ENCODE measurements around the gene PVALEF.

The PVALEF gene

DNA sequence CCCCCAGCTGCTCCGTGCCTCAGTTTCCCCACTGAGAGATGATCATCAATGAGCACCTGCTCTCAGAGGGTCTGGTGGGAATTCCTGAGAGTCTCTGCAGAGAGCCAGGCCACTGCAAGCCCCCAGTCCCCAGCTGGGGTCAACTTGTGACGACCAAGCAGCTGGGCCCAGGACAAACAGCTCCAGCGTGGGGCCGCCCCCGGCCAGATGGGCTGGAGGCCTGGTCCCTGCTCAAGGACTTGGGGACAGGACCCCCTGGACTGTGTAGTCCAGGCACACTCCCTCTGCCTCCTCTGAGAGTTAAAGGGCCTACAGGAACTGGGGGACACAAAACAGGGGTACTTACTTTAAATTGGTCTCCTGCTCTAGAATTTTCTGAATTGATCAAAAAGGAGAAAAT is 17.3 kb downstream of the PVALEF start:
- Histone ChIP-seq H3K27ac (ENCODE audit: low read depth in 2 of 2, low read length in 2 of 2) (no peak overlapping the region), H3K27me3 (ENCODE audit: control insufficient read depth in 2 of 2, insufficient read depth in 2 of 2, low read length in 2 of 2) (peaks cover 0 to 4% of the 10 kb centered on the region in 2 donors), H3K36me3 (ENCODE audit: control insufficient read depth in 2 of 2, insufficient read depth in 2 of 2, low read length in 2 of 2) (no peaks in the 10 kb centered on the region), H3K9ac (ENCODE audit: low read depth in 1 of 2, low read length in 2 of 2) (no peak overlapping the region), H3K9me3 (ENCODE audit: control insufficient read depth in 2 of 2, low read length in 2 of 2) (no peaks in the 10 kb centered on the region), H3K4me3 (ENCODE audit: low read length in 2 of 2) (no peak overlapping the region), H3K4me1 (ENCODE audit: control insufficient read depth in 2 of 2, insufficient read depth in 2 of 2, low read length in 2 of 2) (no peaks in the 10 kb centered on the region)

DNA sequence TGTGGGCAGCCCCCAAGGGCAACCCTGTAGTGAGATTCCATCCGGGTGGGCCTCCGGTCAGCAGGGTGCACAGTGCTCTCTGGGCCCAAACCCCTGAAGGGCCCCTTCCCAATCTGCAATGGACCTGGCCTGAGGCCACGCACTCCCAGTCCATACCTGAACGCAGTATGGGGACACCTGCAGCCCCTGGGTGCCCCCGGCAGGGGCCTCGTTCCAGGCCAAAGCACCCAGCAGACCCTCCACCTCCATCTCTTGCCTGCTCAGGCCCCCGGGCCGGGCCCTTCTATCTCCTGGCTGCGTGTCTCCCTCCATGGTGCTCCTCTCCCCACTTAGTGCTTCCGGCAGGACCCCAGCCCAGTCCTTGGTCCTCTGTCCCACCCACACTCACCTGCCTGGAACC is 18.0 kb downstream of the PVALEF start:
- H3K36me3 ChIP-seq (ENCODE audit: control insufficient read depth in 2 of 2, insufficient read depth in 2 of 2, low read length in 2 of 2) = no peaks in the 10 kb centered on the region
- no peaks in the 10 kb centered on the region for H3K4me1 ChIP-seq (ENCODE audit: control insufficient read depth in 2 of 2, insufficient read depth in 2 of 2, low read length in 2 of 2)
- no peak overlapping the region for H3K27ac ChIP-seq (ENCODE audit: low read depth in 2 of 2, low read length in 2 of 2)
- H3K9me3 ChIP-seq (ENCODE audit: control insufficient read depth in 2 of 2, low read length in 2 of 2) = no peaks in the 10 kb centered on the region
- H3K4me3 ChIP-seq (ENCODE audit: low read length in 2 of 2) = no peak overlapping the region
- no peak overlapping the region for H3K9ac ChIP-seq (ENCODE audit: low read depth in 1 of 2, low read length in 2 of 2)
- peaks cover 0 to 4% of the 10 kb centered on the region in 2 donors for H3K27me3 ChIP-seq (ENCODE audit: control insufficient read depth in 2 of 2, insufficient read depth in 2 of 2, low read length in 2 of 2)

DNA sequence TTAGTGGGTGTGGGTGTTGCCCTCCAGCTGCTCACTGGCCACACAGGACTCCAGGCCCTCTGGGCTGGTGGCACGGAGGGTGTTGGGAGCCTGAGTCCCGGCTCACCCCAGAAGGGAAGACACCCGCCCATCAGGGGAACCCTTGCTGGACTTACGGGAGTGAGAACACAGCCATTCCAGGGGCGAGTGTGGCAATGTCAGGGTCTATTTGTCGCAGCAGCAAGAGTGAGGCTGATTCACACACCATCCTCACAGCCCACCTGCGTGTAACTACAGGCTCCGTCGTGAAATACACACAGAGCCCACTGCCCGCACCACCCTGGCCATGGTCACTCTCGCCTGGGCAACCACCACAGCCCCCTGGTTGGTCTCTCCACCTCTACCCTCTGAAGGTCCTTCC is 18.5 kb downstream of the PVALEF start:
- Histone ChIP-seq H3K4me3 (ENCODE audit: low read length in 2 of 2) (no peak overlapping the region), H3K27me3 (ENCODE audit: control insufficient read depth in 2 of 2, insufficient read depth in 2 of 2, low read length in 2 of 2) (peaks cover 0 to 4% of the 10 kb centered on the region in 2 donors), H3K9ac (ENCODE audit: low read depth in 1 of 2, low read length in 2 of 2) (no peak overlapping the region), H3K4me1 (ENCODE audit: control insufficient read depth in 2 of 2, insufficient read depth in 2 of 2, low read length in 2 of 2) (no peaks in the 10 kb centered on the region), H3K9me3 (ENCODE audit: control insufficient read depth in 2 of 2, low read length in 2 of 2) (no peaks in the 10 kb centered on the region), H3K36me3 (ENCODE audit: control insufficient read depth in 2 of 2, insufficient read depth in 2 of 2, low read length in 2 of 2) (no peaks in the 10 kb centered on the region), H3K27ac (ENCODE audit: low read depth in 2 of 2, low read length in 2 of 2) (no peak overlapping the region)

DNA sequence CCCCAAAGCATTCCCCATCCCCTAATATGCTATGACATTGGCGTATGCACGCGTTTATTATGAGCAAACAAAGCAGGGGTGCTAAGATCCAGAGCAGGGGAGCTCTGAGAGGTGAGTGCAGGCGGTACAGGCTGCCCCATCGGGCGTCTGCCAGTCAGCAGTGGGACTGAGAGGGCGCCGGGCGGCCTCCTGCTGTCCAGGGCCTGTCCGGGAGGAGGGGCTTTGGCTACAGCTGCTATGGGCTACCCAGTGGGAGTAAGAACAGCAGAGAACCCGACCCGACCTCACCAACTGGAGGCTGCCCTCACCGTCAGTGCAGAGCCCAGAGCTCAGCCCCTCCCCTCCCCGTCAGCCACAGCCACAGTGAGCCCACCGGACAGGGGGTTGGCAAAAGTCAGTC is 19.2 kb downstream of the PVALEF start:
- Histone ChIP-seq H3K36me3 (ENCODE audit: control insufficient read depth in 2 of 2, insufficient read depth in 2 of 2, low read length in 2 of 2) (no peaks in the 10 kb centered on the region), H3K4me1 (ENCODE audit: control insufficient read depth in 2 of 2, insufficient read depth in 2 of 2, low read length in 2 of 2) (no peaks in the 10 kb centered on the region), H3K4me3 (ENCODE audit: low read length in 2 of 2) (no peak overlapping the region), H3K27ac (ENCODE audit: low read depth in 2 of 2, low read length in 2 of 2) (no peak overlapping the region), H3K9me3 (ENCODE audit: control insufficient read depth in 2 of 2, low read length in 2 of 2) (no peaks in the 10 kb centered on the region), H3K27me3 (ENCODE audit: control insufficient read depth in 2 of 2, insufficient read depth in 2 of 2, low read length in 2 of 2) (peaks cover 0 to 4% of the 10 kb centered on the region in 2 donors), H3K9ac (ENCODE audit: low read depth in 1 of 2, low read length in 2 of 2) (no peak overlapping the region)

DNA sequence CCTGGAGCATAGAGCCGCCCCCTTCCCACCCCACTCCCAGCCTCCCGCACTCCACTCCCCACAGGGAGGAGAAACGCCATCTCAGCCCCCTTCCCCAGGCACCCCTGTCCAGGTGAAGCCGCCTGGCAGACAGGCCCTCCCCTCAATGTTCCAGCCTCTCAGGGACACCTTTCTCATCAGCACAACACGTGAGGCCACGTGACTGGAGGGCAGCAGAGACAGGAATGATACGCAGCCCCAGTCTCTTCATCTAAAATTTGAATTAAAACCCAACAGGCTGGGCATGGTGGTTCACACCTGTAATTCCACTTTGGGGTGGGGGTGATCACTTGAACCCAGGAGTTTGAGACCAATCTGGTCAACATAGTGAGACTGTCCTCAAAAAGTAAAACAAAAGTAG is 20.9 kb downstream of the PVALEF start:
- Histone ChIP-seq H3K4me3 (ENCODE audit: low read length in 2 of 2) (no peak overlapping the region), H3K27me3 (ENCODE audit: control insufficient read depth in 2 of 2, insufficient read depth in 2 of 2, low read length in 2 of 2) (peaks cover 0 to 4% of the 10 kb centered on the region in 2 donors), H3K36me3 (ENCODE audit: control insufficient read depth in 2 of 2, insufficient read depth in 2 of 2, low read length in 2 of 2) (no peaks in the 10 kb centered on the region), H3K9ac (ENCODE audit: low read depth in 1 of 2, low read length in 2 of 2) (no peak overlapping the region), H3K9me3 (ENCODE audit: control insufficient read depth in 2 of 2, low read length in 2 of 2) (no peaks in the 10 kb centered on the region), H3K4me1 (ENCODE audit: control insufficient read depth in 2 of 2, insufficient read depth in 2 of 2, low read length in 2 of 2) (no peaks in the 10 kb centered on the region), H3K27ac (ENCODE audit: low read depth in 2 of 2, low read length in 2 of 2) (no peak overlapping the region)

DNA sequence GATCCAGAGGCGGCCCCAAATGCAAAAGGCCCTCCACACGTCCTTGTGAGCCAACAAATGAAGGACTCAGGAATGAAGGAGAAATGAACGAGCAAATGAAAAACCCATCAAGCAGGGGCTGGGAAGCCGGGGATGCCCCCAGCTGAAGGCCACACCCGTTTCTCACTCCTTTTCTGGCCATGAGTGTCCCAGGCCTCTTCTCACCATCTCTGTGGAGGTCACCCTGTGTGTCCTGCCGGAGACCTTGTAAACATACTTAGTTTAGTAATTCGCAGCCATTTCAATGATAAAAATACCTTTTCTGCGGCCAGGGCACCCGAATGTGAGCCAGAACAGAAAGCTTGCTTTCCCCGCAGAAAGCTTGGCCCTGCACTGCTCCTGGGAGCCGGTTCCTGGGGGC is 21.8 kb downstream of the PVALEF start:
- Histone ChIP-seq H3K9ac (ENCODE audit: low read depth in 1 of 2, low read length in 2 of 2) (no peak overlapping the region), H3K9me3 (ENCODE audit: control insufficient read depth in 2 of 2, low read length in 2 of 2) (no peaks in the 10 kb centered on the region), H3K4me1 (ENCODE audit: control insufficient read depth in 2 of 2, insufficient read depth in 2 of 2, low read length in 2 of 2) (no peaks in the 10 kb centered on the region)

DNA sequence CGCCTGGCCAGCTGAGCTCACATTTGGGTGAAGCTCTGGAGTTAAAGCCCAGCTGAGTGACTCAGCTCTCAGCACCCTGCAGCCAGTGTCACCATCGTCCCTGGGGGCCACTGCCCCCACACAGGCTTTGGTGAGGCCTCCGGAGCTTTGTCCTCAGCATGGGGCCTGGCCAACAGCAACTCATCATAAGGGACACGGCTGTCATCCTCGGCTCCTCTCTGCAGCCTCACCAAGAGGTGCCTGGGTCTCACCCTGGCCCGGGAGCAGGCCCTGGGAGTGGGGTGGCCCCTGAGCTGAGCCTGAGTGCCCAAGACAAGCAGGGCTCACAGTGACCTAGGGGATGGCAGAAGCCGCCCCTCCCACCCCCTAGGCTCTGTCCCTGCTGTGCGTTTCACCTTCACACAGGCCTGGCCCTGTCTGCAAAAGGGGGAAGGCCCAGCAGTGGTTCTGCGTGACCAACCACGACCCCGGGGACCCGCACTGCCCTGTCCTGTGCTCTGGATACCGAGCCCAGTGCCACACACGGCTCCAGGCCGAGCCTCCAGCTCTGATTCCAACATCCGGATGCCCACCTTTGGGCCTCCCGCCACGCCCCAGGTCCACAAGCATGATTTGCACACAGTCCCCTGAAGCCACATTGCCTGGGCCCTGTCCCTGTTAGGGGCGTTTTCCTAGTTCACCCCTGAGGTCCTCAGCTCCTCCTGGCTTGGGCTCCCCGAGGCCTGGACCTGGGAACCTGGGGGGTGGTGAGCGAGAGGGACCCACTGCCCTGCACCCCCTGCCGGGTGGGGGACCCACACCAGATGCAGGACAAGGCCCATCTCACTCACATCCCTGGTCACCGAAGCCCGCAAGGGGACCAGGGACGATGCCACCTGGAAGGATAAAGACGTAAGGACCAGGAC is 22.5 kb downstream of the PVALEF start:
- Histone ChIP-seq H3K9ac (ENCODE audit: low read depth in 1 of 2, low read length in 2 of 2) (no peak overlapping the region), H3K27ac (ENCODE audit: low read depth in 2 of 2, low read length in 2 of 2) (no peak overlapping the region), H3K27me3 (ENCODE audit: control insufficient read depth in 2 of 2, insufficient read depth in 2 of 2, low read length in 2 of 2) (peaks cover 0 to 4% of the 10 kb centered on the region in 2 donors), H3K4me3 (ENCODE audit: low read length in 2 of 2) (no peak overlapping the region), H3K9me3 (ENCODE audit: control insufficient read depth in 2 of 2, low read length in 2 of 2) (no peaks in the 10 kb centered on the region), H3K36me3 (ENCODE audit: control insufficient read depth in 2 of 2, insufficient read depth in 2 of 2, low read length in 2 of 2) (no peaks in the 10 kb centered on the region), H3K4me1 (ENCODE audit: control insufficient read depth in 2 of 2, insufficient read depth in 2 of 2, low read length in 2 of 2) (no peaks in the 10 kb centered on the region)

More for the DNA sequence above, 21.8 kb downstream of the PVALEF start:
- no peak overlapping the region for H3K27ac ChIP-seq (ENCODE audit: low read depth in 2 of 2, low read length in 2 of 2)
- no peak overlapping the region for H3K4me3 ChIP-seq (ENCODE audit: low read length in 2 of 2)
- no peaks in the 10 kb centered on the region for H3K36me3 ChIP-seq (ENCODE audit: control insufficient read depth in 2 of 2, insufficient read depth in 2 of 2, low read length in 2 of 2)
- peaks cover 0 to 4% of the 10 kb centered on the region in 2 donors for H3K27me3 ChIP-seq (ENCODE audit: control insufficient read depth in 2 of 2, insufficient read depth in 2 of 2, low read length in 2 of 2)

DNA sequence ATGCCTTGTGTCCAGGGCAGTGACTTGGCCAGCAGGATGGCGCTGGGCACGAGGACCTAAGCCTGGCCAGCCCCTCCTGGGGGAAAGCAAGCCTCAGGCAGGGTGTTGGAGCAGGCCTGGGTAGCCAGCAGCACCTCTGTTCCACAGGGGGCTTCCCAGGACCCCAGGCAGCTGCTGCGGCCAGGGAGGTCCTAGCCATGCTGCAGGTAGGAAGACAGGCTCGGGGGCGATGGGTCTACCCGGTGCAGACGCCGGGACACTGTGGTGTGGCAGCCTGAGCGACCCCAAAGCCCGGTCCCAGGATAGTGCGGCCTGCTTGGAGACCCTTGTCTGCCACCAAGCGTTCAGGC is 23.2 kb downstream of the PVALEF start:
- no peak overlapping the region for H3K4me3 ChIP-seq (ENCODE audit: low read length in 2 of 2)
- peaks cover 0 to 4% of the 10 kb centered on the region in 2 donors for H3K27me3 ChIP-seq (ENCODE audit: control insufficient read depth in 2 of 2, insufficient read depth in 2 of 2, low read length in 2 of 2)
- no peak overlapping the region for H3K9ac ChIP-seq (ENCODE audit: low read depth in 1 of 2, low read length in 2 of 2)
- no peaks in the 10 kb centered on the region for H3K36me3 ChIP-seq (ENCODE audit: control insufficient read depth in 2 of 2, insufficient read depth in 2 of 2, low read length in 2 of 2)
- H3K27ac ChIP-seq (ENCODE audit: low read depth in 2 of 2, low read length in 2 of 2) = no peak overlapping the region
- H3K4me1 ChIP-seq (ENCODE audit: control insufficient read depth in 2 of 2, insufficient read depth in 2 of 2, low read length in 2 of 2) = no peaks in the 10 kb centered on the region
- no peaks in the 10 kb centered on the region for H3K9me3 ChIP-seq (ENCODE audit: control insufficient read depth in 2 of 2, low read length in 2 of 2)

DNA sequence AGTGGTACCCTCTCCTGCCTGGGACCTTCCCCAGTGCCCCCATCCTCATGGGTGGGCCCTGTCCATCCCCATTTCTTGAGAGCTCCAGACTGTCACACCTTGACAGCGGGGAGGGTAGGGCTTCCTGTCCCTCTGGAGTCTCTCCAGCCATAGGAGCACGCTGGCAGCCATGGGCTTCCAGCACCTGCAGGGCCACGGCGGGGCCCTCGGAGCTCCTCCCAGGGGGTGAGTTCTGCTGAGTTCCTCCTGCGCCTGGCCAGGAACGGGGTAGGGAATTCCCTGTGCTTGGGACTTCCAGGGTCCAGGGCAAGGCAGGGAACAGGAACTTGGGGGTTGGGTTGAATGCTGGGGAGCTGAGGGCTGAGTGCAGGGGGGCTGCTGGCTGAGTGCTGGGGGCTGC is 23.7 kb downstream of the PVALEF start:
- H3K27me3 ChIP-seq (ENCODE audit: control insufficient read depth in 2 of 2, insufficient read depth in 2 of 2, low read length in 2 of 2) = no peaks in the 10 kb centered on the region
- no peak overlapping the region for H3K9ac ChIP-seq (ENCODE audit: low read depth in 1 of 2, low read length in 2 of 2)
- H3K36me3 ChIP-seq (ENCODE audit: control insufficient read depth in 2 of 2, insufficient read depth in 2 of 2, low read length in 2 of 2) = no peaks in the 10 kb centered on the region
- H3K9me3 ChIP-seq (ENCODE audit: control insufficient read depth in 2 of 2, low read length in 2 of 2) = no peaks in the 10 kb centered on the region
- no peaks in the 10 kb centered on the region for H3K4me1 ChIP-seq (ENCODE audit: control insufficient read depth in 2 of 2, insufficient read depth in 2 of 2, low read length in 2 of 2)
- no peak overlapping the region for H3K27ac ChIP-seq (ENCODE audit: low read depth in 2 of 2, low read length in 2 of 2)
- H3K4me3 ChIP-seq (ENCODE audit: low read length in 2 of 2) = no peak overlapping the region

DNA sequence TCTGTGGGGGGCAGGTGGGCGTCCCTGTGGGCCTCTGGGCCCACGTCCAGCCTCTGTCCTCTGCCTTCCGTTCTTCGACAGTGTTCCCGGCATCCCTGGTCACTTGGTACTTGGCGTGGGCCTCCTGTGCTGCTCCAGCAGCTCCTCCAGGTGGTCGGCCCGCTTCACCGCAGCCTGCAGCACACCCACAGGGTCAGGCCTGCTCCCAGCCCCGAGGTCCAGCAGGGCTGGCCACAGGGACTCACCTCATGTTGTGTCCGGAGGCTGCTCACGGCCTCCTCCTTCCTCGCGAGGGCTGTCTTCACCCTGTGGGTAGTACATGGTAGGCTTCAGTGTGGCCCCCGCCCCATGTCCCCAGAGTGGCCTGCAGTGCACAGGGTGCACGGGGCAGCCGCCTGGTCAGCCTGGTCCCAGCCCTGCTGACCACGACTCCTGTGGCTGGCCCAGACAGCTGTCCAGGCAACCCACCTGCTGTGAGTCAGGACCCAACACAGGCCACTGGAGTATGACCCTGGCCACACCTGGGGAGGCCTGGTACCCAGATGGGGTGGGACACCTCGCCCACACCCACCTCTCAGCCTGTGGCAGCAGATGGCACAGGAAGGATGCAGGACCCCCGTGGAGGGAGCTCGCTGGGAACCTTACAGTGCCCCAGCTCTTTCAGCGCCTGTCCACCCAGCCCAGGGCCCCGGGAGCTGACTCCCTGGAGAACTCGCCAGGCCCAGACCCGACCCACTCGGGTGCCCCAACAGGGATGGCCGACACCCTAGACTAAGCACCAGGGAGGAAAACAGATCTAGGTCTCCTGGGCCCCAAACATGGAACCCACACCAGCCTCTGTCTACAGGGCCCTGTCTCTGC is 24.6 kb downstream of the PVALEF start:
- no peaks in the 10 kb centered on the region for H3K9me3 ChIP-seq (ENCODE audit: control insufficient read depth in 2 of 2, low read length in 2 of 2)
- no peak overlapping the region for H3K27ac ChIP-seq (ENCODE audit: low read depth in 2 of 2, low read length in 2 of 2)
- H3K36me3 ChIP-seq (ENCODE audit: control insufficient read depth in 2 of 2, insufficient read depth in 2 of 2, low read length in 2 of 2) = no peaks in the 10 kb centered on the region
- H3K27me3 ChIP-seq (ENCODE audit: control insufficient read depth in 2 of 2, insufficient read depth in 2 of 2, low read length in 2 of 2) = no peaks in the 10 kb centered on the region
- H3K4me3 ChIP-seq (ENCODE audit: low read length in 2 of 2) = no peak overlapping the region
- H3K4me1 ChIP-seq (ENCODE audit: control insufficient read depth in 2 of 2, insufficient read depth in 2 of 2, low read length in 2 of 2) = no peaks in the 10 kb centered on the region
- no peak overlapping the region for H3K9ac ChIP-seq (ENCODE audit: low read depth in 1 of 2, low read length in 2 of 2)
